Ishikawa (cell line): ENCODE data around the gene EPC2.

Source experiments
- CEBPB ChIP-seq: IDR thresholded peaks from 2 replicates; pipeline ENCODE4 v1.6.1; 2012
- CREB1 ChIP-seq: IDR thresholded peaks from 2 replicates; pipeline ENCODE4 v1.6.1; 2012; ENCODE audit warnings: low read depth
- EGR1 ChIP-seq: IDR thresholded peaks from 2 replicates; pipeline ENCODE4 v1.6.1; 2012
- EP300 ChIP-seq: IDR thresholded peaks from 2 replicates; pipeline ENCODE4 v1.6.1; 2012; ENCODE audit warnings: borderline replicate concordance
- FOXM1 ChIP-seq: IDR thresholded peaks from 2 replicates; pipeline ENCODE4 v1.6.1; 2012; ENCODE audit warnings: low read depth, borderline replicate concordance
- MAX ChIP-seq: IDR thresholded peaks from 2 replicates; pipeline ENCODE4 v1.6.1; 2012
- NFIC ChIP-seq: IDR thresholded peaks from 2 replicates; pipeline ENCODE4 v1.6.1; 2012
- RAD21 ChIP-seq: IDR thresholded peaks from 2 replicates; pipeline ENCODE4 v1.6.1; 2012; ENCODE audit warnings: low read depth
- REST ChIP-seq: IDR thresholded peaks from 2 replicates; pipeline ENCODE4 v1.6.1; 2012; ENCODE audit warnings: low read depth, mild to moderate bottlenecking
- TAF1 ChIP-seq: IDR thresholded peaks from 2 replicates; pipeline ENCODE4 v1.6.1; 2012; ENCODE audit warnings: low read depth, mild to moderate bottlenecking
- TCF12 ChIP-seq: IDR thresholded peaks from 2 replicates; pipeline ENCODE4 v1.6.1; 2012; ENCODE audit warnings: low read depth
- TEAD4 ChIP-seq: IDR thresholded peaks from 2 replicates; pipeline ENCODE4 v1.6.1; 2012
- USF1 ChIP-seq: IDR thresholded peaks from 2 replicates; pipeline ENCODE4 v1.6.1; 2012
- YY1 ChIP-seq: IDR thresholded peaks from 2 replicates; pipeline ENCODE4 v1.6.1; 2012; ENCODE audit warnings: low read depth
- ZBTB7A ChIP-seq: IDR thresholded peaks from 2 replicates; pipeline ENCODE4 v1.6.1; 2012; ENCODE audit warnings: low read depth

EPC2 gene

GRCh38 chr2:148674063-148675020, 29.8 kb downstream of the EPC2 start:
- TF ChIP-seq RAD21 (peak; percentile 33; the same call in 1 of the 2 replicates), USF1 (no peak)

- no peak for TF ChIP-seq FOXM1
- no peak for TF ChIP-seq CEBPB
- TF ChIP-seq TAF1 = no peak
- no peak for TF ChIP-seq USF1
- no peak for TF ChIP-seq YY1
- no peak for TF ChIP-seq MAX
- no peak for TF ChIP-seq ZBTB7A
- TF ChIP-seq REST = no peak
- no peak for TF ChIP-seq EP300
- TF ChIP-seq NFIC = no peak
- TF ChIP-seq TCF12 = no peak
- TF ChIP-seq TEAD4 = no peak
- no peak for TF ChIP-seq CREB1
- no peak for TF ChIP-seq EGR1
- TF ChIP-seq RAD21 = no peak
Observed at GRCh38 chr2:148675708-148676107, 31.2 kb downstream of the EPC2 start.

- TF ChIP-seq CREB1 (no peak), CEBPB (no peak), TEAD4 (no peak), MAX (no peak)
Observed at GRCh38 chr2:148680462-148680861, 35.9 kb downstream of the EPC2 start.

- TF ChIP-seq NFIC = no peak
- no peak for TF ChIP-seq FOXM1
- TF ChIP-seq YY1 = no peak
- TF ChIP-seq TAF1 = no peak
- no peak for TF ChIP-seq TEAD4
- no peak for TF ChIP-seq EP300
- no peak for TF ChIP-seq RAD21
- TF ChIP-seq CREB1 = no peak
- TF ChIP-seq USF1 = no peak
- TF ChIP-seq TCF12 = no peak
- TF ChIP-seq EGR1 = no peak
- no peak for TF ChIP-seq ZBTB7A
- TF ChIP-seq MAX = no peak
- TF ChIP-seq REST = no peak
Observed at GRCh38 chr2:148681443-148681842, 36.9 kb downstream of the EPC2 start.

GRCh38 chr2:148684507-148684906, 40.0 kb downstream of the EPC2 start:
- TF ChIP-seq EP300 (no peak), USF1 (no peak), RAD21 (no peak), NFIC (no peak), MAX (no peak), FOXM1 (no peak), TCF12 (no peak), CEBPB (no peak), ZBTB7A (no peak), TAF1 (no peak), YY1 (no peak), EGR1 (no peak), TEAD4 (no peak), CREB1 (no peak), REST (no peak)
